ENCODE results near the gene DENND2C. TPM values are rescaled to one million over a fixed set of nuclear protein-coding genes. Genes with fewer than 3 reads are reported as not detected.

The DENND2C gene
- polyA plus RNA-seq, 2 of the 4 experiments (the other 2 are of a cell fraction) = 0.18 to 0.19 TPM

GRCh38 chr1:114690148-114690547 lies 20.3 kb upstream of the DENND2C start:
- FAIRE-seq (no peak), ATAC-seq (no peak), DNase-seq (ENCODE audit: low read depth in 1 of 2, low spot score in 1 of 2) (no peak)
- Histone ChIP-seq H3K9me3 (no peaks in the 10 kb centered on the region), H3K4me1 (no peaks in the 10 kb centered on the region), H3K27ac (no peak overlapping the region), H3K4me3 (no peak overlapping the region), H3K4me2 (no peak overlapping the region)
- whole genome bisulfite sequencing (ENCODE audit: missing lambda C conversion rate) = 0% methylated on average over 1 of the region's 1 CpG
- POLR2A ChIA-PET = no interaction called here
- no peak for TF ChIP-seq KDM5A (IDR thresholded peaks at IDR 0.05)
- no peak for TF ChIP-seq MAZ (IDR thresholded peaks at IDR 0.05; ENCODE audit: borderline replicate concordance, low read depth, low read length)
- TF ChIP-seq FOXS1 (CRISPR knock-in tag; IDR thresholded peaks at IDR 0.05) = no peak
- TF ChIP-seq BCL3 (IDR thresholded peaks at IDR 0.05) = no peak
- TF ChIP-seq GATA3 (IDR thresholded peaks at IDR 0.05; ENCODE audit: borderline replicate concordance) = no peak
- no peak for TF ChIP-seq CHD2 (IDR thresholded peaks at IDR 0.05; ENCODE audit: low read length, partially characterized antibody)
- TF ChIP-seq EHF (CRISPR knock-in tag; IDR thresholded peaks at IDR 0.05) = no peak
- no peak for TF ChIP-seq BHLHE40 (IDR thresholded peaks at IDR 0.05; ENCODE audit: low read depth, low read length)
- TF ChIP-seq ZSCAN20 (CRISPR knock-in tag; IDR thresholded peaks at IDR 0.05) = no peak
- TF ChIP-seq HMGXB4 (CRISPR knock-in tag; IDR thresholded peaks at IDR 0.05; ENCODE audit: borderline replicate concordance) = no peak
- TF ChIP-seq E2F6 (IDR thresholded peaks at IDR 0.05; ENCODE audit: borderline replicate concordance, low read depth) = no peak
- no peak for TF ChIP-seq POLR2AphosphoS2 (conservative IDR thresholded peaks at IDR 0.05; ENCODE audit: low read length)
- TF ChIP-seq FOSB (CRISPR knock-in tag; IDR thresholded peaks at IDR 0.05) = no peak
- no peak for TF ChIP-seq NR3C1 (IDR thresholded peaks at IDR 0.05)
- no peak for TF ChIP-seq HEYL (CRISPR knock-in tag; IDR thresholded peaks at IDR 0.05)
- no peak for TF ChIP-seq NFE2L2 (conservative IDR thresholded peaks at IDR 0.05; ENCODE audit: low read length)
- no peak for TF ChIP-seq SMC3 (IDR thresholded peaks at IDR 0.05)
- TF ChIP-seq TP53 (CRISPR knock-in tag; IDR thresholded peaks at IDR 0.05) = no peak
- TF ChIP-seq ESRRA (IDR thresholded peaks at IDR 0.05; ENCODE audit: borderline replicate concordance, low read length) = no peak
- CTCF ChIA-PET = no interaction called here

- no peak overlapping the region for H3K4me2 ChIP-seq
- no peak overlapping the region for H3K27ac ChIP-seq
- WGBS (ENCODE audit: missing lambda C conversion rate) = 13% methylated on average over 4 of the region's 4 CpGs
- no peak overlapping the region for H3K4me3 ChIP-seq
- no peak for ATAC-seq
- no peak for DNase-seq (ENCODE audit: low read depth in 1 of 2, low spot score in 1 of 2)
- H3K9me3 ChIP-seq = no peaks in the 10 kb centered on the region
- ChIA-PET CTCF (no interaction called here), POLR2A (no interaction called here)
- no peak for FAIRE-seq
- no peaks in the 10 kb centered on the region for H3K4me1 ChIP-seq
- TF ChIP-seq FOSL2 (IDR thresholded peaks at IDR 0.05) (no peak), FOSL2 (CRISPR knock-in tag; IDR thresholded peaks at IDR 0.05) (no peak), EHMT2 (IDR thresholded peaks at IDR 0.05; ENCODE audit: low read depth) (no peak), BHLHE40 (IDR thresholded peaks at IDR 0.05; ENCODE audit: low read depth, low read length) (no peak), ZSCAN20 (CRISPR knock-in tag; IDR thresholded peaks at IDR 0.05) (no peak), RARB (CRISPR knock-in tag; IDR thresholded peaks at IDR 0.05) (no peak), HOXB13 (CRISPR knock-in tag; IDR thresholded peaks at IDR 0.05; ENCODE audit: low read depth) (no peak), ZNF302 (CRISPR knock-in tag; IDR thresholded peaks at IDR 0.05) (no peak), HDAC2 (IDR thresholded peaks at IDR 0.05) (no peak), E2F6 (IDR thresholded peaks at IDR 0.05; ENCODE audit: borderline replicate concordance, low read depth) (no peak), CEBPB (IDR thresholded peaks at IDR 0.05) (no peak), CBX2 (IDR thresholded peaks at IDR 0.05; ENCODE audit: borderline replicate concordance, low read depth) (no peak), MAFK (IDR thresholded peaks at IDR 0.05; ENCODE audit: partially characterized antibody) (no peak)
- TF ChIP-seq, protein P1, sequence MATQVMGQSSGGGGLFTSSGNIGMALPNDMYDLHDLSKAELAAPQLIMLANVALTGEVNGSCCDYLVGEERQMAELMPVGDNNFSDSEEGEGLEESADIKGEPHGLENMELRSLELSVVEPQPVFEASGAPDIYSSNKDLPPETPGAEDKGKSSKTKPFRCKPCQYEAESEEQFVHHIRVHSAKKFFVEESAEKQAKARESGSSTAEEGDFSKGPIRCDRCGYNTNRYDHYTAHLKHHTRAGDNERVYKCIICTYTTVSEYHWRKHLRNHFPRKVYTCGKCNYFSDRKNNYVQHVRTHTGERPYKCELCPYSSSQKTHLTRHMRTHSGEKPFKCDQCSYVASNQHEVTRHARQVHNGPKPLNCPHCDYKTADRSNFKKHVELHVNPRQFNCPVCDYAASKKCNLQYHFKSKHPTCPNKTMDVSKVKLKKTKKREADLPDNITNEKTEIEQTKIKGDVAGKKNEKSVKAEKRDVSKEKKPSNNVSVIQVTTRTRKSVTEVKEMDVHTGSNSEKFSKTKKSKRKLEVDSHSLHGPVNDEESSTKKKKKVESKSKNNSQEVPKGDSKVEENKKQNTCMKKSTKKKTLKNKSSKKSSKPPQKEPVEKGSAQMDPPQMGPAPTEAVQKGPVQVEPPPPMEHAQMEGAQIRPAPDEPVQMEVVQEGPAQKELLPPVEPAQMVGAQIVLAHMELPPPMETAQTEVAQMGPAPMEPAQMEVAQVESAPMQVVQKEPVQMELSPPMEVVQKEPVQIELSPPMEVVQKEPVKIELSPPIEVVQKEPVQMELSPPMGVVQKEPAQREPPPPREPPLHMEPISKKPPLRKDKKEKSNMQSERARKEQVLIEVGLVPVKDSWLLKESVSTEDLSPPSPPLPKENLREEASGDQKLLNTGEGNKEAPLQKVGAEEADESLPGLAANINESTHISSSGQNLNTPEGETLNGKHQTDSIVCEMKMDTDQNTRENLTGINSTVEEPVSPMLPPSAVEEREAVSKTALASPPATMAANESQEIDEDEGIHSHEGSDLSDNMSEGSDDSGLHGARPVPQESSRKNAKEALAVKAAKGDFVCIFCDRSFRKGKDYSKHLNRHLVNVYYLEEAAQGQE (IDR thresholded peaks at IDR 0.05) = no peak
- TF ChIP-seq, protein P2, sequence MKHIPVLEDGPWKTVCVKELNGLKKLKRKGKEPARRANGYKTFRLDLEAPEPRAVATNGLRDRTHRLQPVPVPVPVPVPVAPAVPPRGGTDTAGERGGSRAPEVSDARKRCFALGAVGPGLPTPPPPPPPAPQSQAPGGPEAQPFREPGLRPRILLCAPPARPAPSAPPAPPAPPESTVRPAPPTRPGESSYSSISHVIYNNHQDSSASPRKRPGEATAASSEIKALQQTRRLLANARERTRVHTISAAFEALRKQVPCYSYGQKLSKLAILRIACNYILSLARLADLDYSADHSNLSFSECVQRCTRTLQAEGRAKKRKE (CRISPR knock-in tag; IDR thresholded peaks at IDR 0.05; ENCODE audit: low read depth) = no peak
Observed at GRCh38 chr1:114688526-114688925, 18.7 kb upstream of the DENND2C start.
